GM18511 (cell line): Measurements from ENCODE around the gene HYAL4.
"Not testable (repeated sequence)": the region's sequence is repeated elsewhere in the genome, so short reads cannot be mapped to it uniquely, and the experiment has no call there.

Source experiments
- ATAC-seq: cut with Tn5 transposase; IDR thresholded peaks from one replicate; pipeline ENCODE4 v1.9.1; 2021; ENCODE audit warnings: mild to moderate bottlenecking, moderate library complexity; ENCODE audit not compliant: unreplicated experiment

HYAL4 gene

DNA sequence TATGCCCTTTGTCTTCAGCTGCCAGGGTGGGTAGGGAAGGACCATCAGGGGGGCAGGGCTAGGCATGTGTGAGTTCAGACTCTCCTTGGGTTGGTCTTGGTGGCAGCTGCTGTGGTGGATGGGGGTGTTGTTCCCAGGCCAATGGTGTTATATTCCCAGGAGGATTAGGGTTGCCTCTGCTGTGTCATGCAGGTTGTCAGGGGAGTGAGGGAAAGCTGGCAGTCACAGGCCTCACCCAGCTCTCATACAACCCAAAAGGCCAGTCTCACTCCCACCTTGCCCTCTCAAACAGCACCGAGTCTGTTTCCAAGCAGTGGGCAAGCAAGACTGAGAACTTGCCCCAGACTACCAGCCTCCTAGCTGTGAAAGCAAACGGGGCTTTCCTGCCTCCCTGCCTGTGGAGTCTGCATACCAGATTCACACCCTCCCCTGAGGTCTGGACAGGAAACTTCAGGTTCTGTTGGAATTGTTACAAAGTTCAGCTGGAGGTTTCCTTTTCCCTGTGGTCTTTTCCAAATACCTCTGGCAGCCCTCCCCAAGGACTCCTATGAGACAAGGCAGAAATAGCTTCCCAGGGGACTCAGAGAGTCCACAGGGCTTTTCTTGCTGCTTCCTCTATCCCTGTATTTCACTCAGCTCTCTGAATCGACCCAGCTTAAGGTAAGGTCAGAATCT, 1.4 kb downstream of the HYAL4 start:
- no peak for ATAC-seq

DNA sequence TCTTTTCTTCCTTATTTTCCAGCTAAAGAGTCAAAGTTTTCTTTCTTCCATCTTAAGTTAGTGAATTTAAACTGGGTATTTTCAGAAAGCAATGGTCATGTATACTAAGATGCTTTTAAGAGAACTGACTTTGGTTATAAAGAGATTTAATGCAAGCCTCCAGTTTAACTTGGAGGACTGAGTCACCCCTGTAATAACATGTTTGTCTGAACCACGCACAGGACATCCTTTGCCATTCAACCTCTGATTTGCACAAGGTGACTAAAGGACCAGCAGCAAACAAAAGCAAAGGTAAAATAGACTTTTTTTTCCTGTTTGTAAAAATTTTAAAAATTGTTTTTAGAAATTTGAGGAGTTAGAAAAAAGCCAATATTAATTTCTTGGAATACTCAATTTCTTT, 2.9 kb downstream of the HYAL4 start:
- ATAC-seq, result no peak

DNA sequence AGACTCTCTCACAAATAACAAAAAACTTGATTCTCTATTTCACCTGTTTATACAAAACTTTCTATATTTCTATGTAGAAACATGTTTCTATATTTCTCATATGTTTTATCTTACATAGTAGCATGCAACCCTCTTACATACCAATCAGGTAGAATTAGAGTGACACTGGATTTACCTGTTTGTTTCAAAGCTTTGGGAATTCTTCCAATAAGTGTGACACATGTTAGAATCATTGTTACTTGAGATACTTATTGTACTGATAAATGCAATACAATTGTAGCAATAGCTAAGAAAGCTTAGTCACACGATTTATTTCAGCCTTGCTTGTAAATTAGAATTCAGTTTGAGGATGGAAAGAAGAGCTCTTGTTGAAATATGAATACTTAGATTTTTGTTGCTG, 4.9 kb downstream of the HYAL4 start:
- ATAC-seq, result no peak

DNA sequence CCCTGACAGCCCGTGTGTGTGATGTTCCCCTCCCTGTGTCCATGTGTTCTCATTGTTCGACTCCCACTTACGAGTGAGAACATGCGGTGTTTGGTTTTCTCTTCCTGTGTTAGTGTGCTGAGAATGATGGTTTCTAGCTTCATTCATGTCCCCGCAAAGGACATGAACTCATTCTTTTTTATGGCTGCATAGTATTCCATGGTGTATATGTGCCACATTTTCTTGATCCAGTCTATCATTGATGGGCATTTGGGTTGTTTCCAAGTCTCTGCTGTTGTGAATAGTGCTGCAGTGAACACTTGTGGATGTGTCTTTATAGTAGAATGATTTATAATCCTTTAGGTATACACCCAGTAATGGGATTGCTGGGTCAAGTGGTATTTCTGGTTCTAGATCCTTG, 6.4 kb downstream of the HYAL4 start:
- not testable (repeated sequence) for ATAC-seq

DNA sequence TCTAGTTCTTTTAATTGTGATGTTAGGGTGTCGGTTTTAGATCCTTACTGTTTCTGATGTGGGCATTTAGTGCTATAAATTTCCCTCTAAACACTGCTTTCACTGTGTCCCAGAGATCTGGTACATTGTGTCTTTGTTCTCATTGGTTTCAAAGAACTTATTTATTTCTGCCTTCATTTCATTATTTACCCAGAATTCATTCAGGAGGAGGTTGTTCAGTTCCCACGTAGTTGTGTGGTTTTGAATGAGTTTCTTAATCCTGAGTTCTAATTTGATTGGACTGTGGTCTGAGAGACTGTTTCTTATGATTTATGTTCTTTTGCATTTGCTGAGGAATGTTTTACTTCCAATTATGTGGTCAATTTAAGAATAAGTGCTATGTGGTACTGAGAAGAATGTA, 9.3 kb downstream of the HYAL4 start:
- ATAC-seq, result not testable (repeated sequence)

DNA sequence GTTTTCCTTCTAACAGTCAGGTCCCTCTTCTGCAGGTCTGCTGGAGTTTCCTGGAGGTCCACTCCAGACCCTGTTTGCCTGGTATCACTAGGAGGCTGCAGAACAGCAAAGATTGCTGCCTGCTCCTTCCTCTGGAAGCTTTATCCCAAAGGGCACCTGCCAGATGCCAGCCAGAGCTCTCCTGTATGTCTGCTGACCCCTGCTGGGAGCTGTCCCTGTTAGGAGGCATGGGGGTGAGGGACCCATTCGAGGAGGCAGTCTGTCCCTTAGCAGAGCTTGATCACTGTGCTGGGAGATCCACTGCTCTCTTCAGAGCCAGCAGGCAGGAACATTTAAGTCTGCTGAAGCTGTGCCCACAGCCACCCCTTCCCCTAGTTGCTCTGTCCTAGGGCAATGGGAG, 11.5 kb downstream of the HYAL4 start:
- ATAC-seq, result not testable (repeated sequence)

DNA sequence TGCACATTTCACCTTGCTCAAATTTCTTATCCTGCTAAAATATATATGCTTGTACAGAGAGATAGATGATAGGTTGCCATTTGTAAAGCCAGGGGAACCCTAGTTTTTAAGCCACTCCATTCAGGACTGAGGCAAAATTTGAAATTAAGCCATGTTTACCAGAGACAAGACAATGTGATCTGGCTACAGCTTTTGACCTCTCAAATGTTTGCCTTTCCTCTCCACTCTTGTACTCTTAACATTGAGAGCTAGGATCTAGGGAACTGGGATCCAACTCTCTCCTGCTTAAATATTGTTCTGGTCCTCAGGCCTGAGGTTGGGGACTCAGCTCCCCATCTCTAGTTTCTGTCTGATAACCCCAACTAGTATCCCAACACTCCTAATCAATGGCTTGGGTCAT, 15.9 kb downstream of the HYAL4 start:
- ATAC-seq, result no peak

DNA sequence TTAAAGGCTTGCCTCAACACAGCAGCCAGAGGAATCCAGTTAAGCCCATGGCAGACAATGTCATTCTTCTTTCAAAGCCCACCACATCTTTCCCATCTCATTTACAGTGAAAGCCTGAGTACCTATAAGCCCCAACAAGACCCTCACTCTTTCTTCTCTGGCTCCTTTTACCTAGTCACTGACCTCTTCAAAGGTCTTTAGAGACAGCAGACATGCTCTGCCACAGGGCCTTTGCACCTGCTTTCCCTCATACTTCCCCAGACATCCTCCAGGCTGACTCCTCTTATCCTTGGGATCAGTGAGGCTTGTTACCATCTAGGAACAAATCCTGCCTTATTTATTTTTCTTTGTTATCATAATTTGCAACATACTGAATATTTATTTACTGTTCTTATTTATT, 17.8 kb downstream of the HYAL4 start:
- ATAC-seq, result no peak

DNA sequence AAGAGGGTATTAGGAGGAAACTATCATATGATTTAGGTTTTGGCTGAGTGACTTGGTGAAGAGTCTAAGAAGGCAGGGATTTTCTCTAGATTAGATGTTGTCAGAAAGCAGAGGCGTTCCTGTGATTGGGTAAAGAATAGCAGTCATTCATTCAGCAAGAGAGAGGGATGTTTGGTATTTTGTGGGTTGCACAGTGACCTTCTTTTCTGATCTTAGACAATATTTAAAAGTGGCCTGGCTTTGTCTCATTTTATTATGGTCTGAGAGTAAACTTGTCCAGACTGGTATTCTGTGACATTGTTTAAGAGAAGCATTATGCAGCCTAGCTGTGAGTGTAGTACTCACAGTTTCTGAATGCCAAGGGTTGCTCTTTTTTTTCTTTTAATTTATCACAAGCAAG, 18.5 kb downstream of the HYAL4 start:
- ATAC-seq, result no peak

DNA sequence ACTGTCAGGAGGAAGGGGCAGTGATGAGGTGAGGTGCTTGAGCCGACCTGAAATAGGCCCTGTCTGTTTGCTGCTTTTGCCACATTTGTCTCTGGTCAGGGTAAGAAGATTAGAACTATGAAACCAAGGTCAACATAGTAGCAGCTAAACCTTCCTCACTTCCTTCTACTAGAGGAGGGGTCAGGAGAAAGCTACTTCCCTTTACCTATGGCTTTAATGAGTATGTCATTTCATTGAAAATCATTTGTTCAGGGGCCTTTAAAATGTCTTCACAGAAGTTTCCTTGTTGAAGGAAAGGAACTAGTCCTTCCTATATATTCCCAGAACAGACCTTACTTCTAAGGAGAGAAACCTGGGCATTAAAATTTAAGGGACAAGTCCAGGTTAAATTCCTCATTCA, 19.0 kb downstream of the HYAL4 start:
- no peak for ATAC-seq

DNA sequence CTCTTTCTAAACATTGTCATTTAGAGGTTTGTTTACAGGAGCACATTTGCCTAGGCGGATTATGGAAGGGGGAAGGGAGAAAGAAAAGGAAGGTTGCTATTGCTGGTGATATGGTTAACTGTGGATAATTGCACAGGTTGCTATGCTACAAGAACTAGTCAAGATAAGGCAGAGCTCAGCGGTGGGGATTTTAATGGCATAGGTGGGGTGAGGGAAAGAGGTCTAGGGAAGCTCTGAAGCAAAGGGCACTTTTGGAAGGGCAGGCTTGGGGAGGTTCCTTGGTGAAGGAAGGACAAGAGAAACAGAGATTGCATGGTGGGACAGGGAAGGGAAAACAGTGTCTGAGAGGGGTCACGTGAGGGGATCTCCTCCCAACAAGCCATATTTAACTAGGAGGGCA, 19.5 kb downstream of the HYAL4 start:
- no peak for ATAC-seq

DNA sequence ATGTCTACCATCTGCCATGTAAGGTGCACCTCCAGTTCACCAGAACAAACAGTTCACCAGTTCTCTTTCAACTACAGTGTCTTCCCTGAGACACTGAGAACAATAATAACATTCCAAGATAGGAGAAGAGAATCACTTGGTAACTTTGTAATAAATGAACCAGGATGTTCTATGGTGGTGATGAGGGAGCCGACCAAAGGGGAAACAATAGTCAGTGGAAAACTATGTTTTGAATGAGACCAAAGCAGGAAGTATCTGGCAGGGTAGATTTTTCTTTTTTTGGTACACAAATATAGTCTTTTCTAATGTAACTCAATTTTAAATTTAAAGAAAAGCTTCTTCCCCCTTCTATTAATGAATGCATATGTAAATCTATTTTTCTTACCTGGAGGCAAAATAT, 20.0 kb downstream of the HYAL4 start:
- ATAC-seq, result no peak

DNA sequence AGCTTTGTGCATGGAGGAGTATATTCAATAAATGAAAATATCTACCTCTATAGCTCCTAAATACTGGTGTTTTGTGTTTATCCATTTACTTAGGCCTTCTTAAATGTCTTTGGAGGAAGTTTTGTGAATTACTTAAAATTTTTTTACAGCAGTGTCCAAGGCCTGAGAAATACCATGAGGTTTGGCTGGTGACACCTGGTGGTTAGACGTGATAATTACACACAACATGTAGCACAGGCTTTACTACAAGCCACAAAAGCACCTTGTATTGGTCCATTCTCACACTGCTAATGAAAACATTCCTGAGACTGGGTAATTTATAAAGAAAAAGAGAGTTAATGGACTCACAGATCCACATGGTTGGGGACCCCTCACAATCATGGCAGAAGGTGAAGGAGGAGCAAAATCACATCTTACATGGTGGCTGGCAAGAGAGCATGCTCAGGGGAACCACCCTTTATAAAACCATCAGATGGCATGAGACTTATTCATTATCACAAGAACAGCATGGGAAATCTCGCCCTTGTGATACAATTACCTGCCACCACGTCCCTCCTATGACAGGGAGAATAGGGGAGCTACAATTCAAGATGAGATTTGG, 20.6 kb downstream of the HYAL4 start:
- peak; percentile 84 for ATAC-seq

DNA sequence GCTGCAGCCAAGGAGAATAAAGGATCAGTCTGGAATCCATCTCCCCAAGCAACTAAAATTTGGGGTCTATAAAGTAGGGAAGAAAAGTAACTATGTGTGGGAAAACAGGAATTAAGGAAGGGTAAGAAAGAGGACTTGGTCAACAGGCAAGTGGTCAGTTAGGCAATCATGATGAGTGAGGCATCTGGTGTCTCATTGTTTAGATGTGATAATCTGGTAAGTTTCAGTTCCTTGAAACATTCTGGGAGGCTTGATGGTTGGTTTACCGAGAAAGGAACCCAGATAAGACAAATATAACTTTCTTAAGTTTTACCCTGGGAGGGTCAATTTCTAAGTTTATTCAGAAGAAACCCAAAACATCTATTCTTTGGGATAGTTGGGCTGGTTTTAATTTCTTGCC, 22.3 kb downstream of the HYAL4 start:
- ATAC-seq, result no peak

DNA sequence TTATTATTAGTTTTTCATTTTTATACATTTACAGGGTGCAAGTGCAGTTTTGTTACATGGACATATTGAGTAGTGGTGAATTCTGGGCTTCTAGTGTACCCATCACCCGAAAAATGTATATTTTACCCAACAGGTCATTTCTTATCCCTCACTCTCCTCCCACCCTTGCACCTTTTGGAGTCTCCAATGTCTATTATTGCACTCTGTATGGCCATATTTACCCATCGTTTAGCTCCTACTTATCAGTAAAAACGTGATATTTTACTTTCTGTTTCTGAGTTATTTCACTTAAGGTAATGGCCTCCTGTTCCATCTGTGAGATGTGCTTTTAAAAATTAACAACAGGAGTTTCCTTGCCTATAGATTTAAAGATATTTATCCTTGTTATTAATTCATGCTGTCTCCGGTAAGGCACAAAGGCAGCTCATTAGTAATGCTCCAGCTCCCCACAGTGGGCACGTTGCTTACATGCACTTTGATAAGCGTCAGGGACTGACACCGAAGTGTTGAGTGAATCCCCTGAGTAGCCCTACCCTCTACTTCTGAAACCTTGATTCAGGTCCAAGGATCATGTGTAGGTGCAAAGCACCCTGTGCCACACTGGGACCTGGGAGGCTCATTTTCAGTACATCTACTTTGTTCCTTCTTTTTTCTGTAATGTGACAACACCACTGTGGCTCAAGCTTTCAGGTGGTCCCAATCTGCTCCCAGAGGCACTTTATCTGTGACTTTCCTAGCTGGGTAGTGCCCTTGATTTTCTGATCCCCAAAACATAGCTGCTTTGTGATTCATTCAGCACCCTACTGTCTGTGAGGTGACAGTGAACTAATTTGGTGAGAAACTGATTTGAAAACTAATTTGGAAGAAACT, 27.3 kb downstream of the HYAL4 start:
- peak; percentile 93 for ATAC-seq

DNA sequence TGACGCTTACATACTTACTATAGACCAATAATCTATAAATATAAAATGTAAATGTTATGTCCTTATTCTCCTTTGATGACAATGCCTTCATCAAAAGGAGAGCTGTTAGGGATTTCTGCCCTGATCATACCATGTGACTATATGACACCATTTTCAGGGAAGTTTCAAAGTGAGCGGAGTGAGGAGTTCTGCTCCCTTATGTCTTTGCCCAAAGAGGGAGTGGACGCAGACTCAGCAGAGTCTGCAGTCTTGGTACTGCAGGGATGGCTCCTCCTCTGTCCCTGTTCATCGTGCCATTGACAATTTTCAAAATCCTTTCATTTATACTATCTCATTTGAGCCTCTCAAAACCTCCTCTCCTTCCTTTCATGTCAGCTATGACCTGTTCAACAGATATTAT, 27.9 kb downstream of the HYAL4 start:
- ATAC-seq, result no peak

DNA sequence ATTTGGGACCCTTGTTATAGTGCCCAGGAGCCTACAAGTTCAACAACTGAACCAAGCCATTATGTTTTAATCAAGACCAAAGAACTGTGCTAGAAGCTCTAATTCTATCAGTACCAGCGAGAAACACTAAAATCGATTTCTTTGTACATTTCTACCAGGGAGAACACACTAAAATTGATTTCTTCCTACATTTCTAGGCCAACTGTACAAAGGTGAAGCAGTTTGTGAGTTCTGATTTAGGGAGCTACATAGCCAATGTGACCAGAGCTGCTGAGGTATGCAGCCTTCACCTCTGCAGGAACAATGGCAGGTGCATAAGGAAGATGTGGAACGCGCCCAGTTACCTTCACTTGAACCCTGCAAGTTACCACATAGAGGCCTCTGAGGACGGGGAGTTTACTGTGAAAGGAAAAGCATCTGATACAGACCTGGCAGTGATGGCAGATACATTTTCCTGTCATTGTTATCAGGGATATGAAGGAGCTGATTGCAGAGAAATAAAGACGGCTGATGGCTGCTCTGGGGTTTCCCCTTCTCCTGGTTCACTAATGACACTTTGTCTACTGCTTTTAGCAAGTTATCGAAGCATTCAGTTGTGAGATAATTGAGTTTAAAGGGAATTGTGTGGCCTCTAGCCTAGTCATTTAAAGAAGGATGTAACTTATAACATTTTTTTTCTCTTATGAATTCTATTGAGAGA, 31.7 kb downstream of the HYAL4 start:
- ATAC-seq, result no peak

DNA sequence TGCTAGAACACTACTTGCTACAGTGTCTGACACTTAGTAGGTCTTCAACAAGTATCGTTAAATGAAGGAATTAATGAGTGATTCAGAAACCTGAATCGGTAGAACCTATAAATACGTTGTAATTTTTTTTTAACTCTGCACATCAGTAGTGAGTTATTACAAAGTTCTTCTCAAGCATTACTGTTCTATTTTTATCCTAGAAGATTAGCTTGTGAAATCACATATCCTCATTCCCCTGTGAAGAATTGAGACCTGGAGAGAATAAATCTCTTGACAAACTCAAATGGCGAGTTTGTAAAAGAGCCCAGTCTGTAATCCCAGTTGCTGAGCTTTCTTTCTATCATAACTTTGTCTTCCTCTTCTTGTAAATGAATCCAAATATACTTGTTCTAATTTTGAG, 34.7 kb downstream of the HYAL4 start:
- no peak for ATAC-seq

DNA sequence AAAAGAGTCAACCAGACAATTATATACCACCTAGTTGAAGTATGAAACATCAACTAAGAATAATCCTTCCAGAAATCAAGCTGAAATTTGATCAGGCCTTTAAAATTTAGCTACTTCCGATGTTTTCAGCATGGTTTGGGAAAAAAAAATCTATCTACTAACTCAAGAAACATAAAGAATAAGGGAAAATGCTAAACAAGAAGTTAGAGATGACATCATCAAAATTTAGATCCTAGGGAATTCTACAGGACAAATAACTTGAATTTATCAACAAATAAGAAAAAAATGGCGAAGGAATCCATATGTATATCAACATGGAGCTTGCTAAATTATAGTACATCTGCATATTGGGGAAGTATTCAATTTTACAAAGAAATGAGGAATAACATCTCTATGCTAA, 36.3 kb downstream of the HYAL4 start:
- no peak for ATAC-seq

DNA sequence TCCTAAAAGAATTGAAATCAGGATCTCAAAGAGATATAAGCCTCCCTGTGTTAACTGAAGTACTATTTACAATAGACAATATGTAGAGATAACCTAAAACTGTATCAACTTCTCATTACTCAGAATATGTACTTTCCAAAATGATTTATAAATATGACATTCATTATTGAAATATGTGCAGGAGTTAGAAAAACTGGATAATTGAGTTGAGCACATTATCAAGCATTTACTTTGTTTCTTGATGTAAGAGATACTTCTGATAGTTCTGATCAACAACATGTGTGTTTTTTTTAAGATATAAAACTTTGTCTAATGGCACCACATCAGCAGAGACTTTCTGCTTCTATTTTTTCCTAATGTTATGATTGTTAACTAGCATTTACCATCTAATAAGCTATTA, 38.2 kb downstream of the HYAL4 start:
- no peak for ATAC-seq

DNA sequence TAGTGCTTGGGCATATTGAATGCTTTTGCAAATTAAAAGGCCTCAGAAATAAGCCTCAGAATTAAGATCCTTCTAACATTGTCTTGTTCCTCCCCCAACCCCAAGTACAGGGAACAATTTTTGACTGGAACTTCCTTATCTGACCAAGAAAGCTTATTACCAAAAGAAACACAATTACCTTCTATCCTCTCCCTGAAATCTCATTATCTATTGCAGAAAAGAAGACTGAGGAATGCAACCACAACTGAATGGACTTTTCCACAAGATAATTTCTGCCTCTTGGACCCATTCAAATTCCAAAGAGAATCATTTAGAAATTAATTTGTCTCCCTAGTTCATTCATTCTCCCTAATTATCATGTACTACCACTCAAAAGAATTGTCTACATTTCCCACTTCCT, 43.2 kb downstream of the HYAL4 start:
- no peak for ATAC-seq

DNA sequence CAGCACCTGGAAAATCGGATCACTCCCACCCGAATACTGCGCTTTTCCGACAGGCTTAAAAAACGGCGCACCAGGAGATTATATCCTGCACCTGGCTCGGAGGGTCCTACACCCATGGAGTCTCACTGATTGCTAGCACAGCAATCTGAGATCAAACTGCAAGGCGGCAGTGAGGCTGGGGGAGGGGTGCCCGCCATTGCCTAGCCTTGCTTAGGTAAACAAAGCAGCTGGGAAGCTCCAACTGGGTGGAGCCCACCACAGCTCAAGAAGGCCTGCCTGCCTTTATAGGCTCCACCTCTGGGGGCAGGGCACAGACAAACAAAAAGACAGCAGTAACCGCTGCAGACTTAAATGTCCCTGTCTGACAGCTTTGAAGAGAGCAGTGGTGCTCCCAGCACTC, 49.8 kb downstream of the HYAL4 start:
- ATAC-seq, result not testable (repeated sequence)
